ENCODE data around the gene EFCAB8.

- TF ChIP-seq POLR2A (IDR thresholded peaks at IDR 0.05), result no peak
- TF ChIP-seq CTCF (IDR thresholded peaks at IDR 0.05 in 4 of 5, conservative IDR thresholded peaks at IDR 0.05 in 1 of 5), result no peak
These were observed 51.3 kb downstream of the EFCAB8 start for GRCh38 chr20:32909896-32910571.

All from gastrocnemius medialis (tissue), 4 donors.